ENCODE results near the gene OXT.

DNA sequence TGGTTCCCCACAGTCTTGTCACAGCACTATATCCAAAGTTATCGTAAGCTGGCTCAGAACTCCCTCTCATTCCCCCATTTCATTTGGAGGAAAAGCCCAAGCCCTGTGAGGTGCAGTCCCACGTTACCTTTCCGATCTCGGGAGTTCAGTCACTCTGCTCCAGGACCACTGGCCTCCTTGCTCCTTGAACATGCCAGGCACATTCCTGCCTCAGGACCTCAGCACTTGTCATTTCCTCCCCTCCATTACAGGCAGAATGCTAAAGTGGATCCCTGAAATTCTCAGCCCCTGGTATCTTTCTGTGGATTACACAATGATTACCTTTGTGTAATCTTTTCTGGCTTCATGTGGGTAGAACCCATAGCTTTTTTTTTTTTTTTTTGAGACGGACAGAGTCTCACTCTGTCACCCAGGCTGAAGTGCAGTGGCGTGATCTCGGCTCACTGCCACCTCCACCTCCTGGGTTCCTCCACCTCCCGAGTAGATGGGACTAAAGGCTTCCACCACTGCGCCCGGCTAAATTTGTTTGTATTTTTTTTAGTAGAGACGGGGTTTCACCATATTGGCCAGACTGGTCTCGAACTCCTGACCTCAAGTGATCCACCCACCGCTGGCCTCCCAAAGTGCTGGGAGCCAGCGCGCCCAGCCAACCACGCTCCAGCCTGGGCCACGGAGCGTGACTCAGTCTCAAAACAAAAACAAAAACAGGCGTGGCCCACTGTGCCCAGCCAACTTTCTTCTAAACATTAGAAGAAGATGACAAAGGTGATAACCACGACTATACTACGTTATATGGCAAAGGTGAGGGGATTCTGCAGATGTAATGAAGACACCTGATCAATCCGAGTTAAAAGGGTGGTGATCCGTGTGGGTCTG lies 4.0 kb upstream of the OXT start:
- TF ChIP-seq, protein P1, sequence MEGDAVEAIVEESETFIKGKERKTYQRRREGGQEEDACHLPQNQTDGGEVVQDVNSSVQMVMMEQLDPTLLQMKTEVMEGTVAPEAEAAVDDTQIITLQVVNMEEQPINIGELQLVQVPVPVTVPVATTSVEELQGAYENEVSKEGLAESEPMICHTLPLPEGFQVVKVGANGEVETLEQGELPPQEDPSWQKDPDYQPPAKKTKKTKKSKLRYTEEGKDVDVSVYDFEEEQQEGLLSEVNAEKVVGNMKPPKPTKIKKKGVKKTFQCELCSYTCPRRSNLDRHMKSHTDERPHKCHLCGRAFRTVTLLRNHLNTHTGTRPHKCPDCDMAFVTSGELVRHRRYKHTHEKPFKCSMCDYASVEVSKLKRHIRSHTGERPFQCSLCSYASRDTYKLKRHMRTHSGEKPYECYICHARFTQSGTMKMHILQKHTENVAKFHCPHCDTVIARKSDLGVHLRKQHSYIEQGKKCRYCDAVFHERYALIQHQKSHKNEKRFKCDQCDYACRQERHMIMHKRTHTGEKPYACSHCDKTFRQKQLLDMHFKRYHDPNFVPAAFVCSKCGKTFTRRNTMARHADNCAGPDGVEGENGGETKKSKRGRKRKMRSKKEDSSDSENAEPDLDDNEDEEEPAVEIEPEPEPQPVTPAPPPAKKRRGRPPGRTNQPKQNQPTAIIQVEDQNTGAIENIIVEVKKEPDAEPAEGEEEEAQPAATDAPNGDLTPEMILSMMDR (IDR thresholded peaks at IDR 0.05; ENCODE audit: extremely low read depth in 1 of 2, insufficient read depth in 1 of 2, low read depth in 1 of 2, low read length in 2 of 2) = no peak
- no peak for TF ChIP-seq POLR2A (IDR thresholded peaks at IDR 0.05; ENCODE audit: low read depth, low read length)

Measured in endothelial cell of umbilical vein (primary cell).